HG03442 (cell line): ENCODE results near the gene VCPKMT.

Source experiments
- ATAC-seq: cut with Tn5 transposase; IDR thresholded peaks from one replicate; pipeline ENCODE4 v1.9.1; 2021; ENCODE audit warnings: mild to moderate bottlenecking, moderate library complexity; ENCODE audit not compliant: unreplicated experiment

Gene VCPKMT

GRCh38 chr14:50116181-50116956 lies at the start of gene VCPKMT:
VCPKMT (minus strand) TSS chr14:50116572; CDS start chr14:50116552, 20 bp downstream.
- peak; percentile 95 for ATAC-seq

GRCh38 chr14:50156111-50156510 lies 39.7 kb upstream of the VCPKMT start:
- ATAC-seq: no peak

- ATAC-seq: no peak
Measured at GRCh38 chr14:50148799-50149198, 32.4 kb upstream of the VCPKMT start.

GRCh38 chr14:50139192-50139591 lies 22.8 kb upstream of the VCPKMT start:
- ATAC-seq: no peak

GRCh38 chr14:50127802-50128201 lies 11.4 kb upstream of the VCPKMT start:
- no peak for ATAC-seq

- no peak for ATAC-seq
Measured at GRCh38 chr14:50123062-50123461, 6.7 kb upstream of the VCPKMT start.

- ATAC-seq: no peak
Measured at GRCh38 chr14:50122291-50122690, 5.9 kb upstream of the VCPKMT start.

GRCh38 chr14:50121486-50121885 lies 5.1 kb upstream of the VCPKMT start:
- ATAC-seq: no peak

- ATAC-seq: no peak
Measured at GRCh38 chr14:50117456-50117855, 1.1 kb upstream of the VCPKMT start.

GRCh38 chr14:50116966-50117365 lies 594 bp upstream of the VCPKMT start:
- ATAC-seq: no peak

GRCh38 chr14:50113381-50114035 lies 2.9 kb downstream of the VCPKMT start:
- ATAC-seq: peak; percentile 23

GRCh38 chr14:50110323-50111037 lies 5.9 kb downstream of the VCPKMT start:
- ATAC-seq: no peak

GRCh38 chr14:50109342-50109741 lies 7.0 kb downstream of the VCPKMT start:
- ATAC-seq: no peak

- ATAC-seq: no peak
Measured at GRCh38 chr14:50107850-50108249, 8.5 kb downstream of the VCPKMT start.

GRCh38 chr14:50106178-50106577 lies 10.2 kb downstream of the VCPKMT start:
- no peak for ATAC-seq

GRCh38 chr14:50103558-50103957 lies 12.8 kb downstream of the VCPKMT start:
- no peak for ATAC-seq

GRCh38 chr14:50101417-50101816 lies 15.0 kb downstream of the VCPKMT start:
- no peak for ATAC-seq

- ATAC-seq: no peak
Measured at GRCh38 chr14:50100805-50101204, 15.6 kb downstream of the VCPKMT start.

GRCh38 chr14:50099335-50099734 lies 17.0 kb downstream of the VCPKMT start:
- no peak for ATAC-seq

GRCh38 chr14:50095895-50096294 lies 20.5 kb downstream of the VCPKMT start:
- ATAC-seq: no peak

- no peak for ATAC-seq
Measured at GRCh38 chr14:50094056-50094755, 22.2 kb downstream of the VCPKMT start.
